ENCODE measurements around the gene ATL1.

Gene ATL1

DNA sequence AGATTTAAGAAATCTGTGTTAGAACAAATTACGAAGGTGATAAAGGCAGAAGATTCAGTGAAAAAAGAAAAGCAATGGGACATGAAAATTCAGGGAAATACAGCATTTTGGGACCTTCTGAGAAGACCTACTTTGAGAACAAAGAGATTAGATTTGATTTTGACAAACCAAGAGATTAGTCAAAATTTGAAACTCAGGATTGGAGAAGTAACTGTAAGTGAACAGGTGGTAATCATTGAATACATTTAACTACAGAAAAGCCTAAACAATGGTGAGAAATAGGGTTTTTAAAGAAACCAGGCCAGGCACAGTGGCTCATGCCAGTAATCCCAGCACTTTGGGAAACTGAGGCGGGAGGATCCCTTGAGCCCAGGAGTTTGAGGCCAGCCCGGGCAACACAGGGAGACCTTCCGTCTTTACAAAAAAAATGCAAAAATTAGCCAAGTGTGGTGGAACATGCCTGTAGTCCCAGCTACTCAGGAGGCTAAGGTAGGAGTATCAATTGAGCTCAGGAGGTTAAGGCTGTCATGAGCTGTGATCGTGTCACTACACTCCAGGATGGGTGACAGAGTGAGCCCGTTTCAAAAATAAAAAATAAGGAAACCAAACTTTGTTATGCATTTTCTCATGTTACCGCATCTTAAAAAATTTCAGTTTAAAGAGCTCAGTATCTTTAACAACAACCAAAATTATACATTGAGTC lies 117.0 kb downstream of the ATL1 start:
- no peak overlapping the region for H3K4me3 ChIP-seq (ENCODE audit: low read length)
- H3K36me3 ChIP-seq (ENCODE audit: insufficient read depth, low read length): no peaks in the 10 kb centered on the region
- no peak overlapping the region for H2AFZ ChIP-seq (ENCODE audit: low read depth, low read length)
- H3K4me1 ChIP-seq (ENCODE audit: insufficient read depth, low read length): no peaks in the 10 kb centered on the region
- no peaks in the 10 kb centered on the region for H3K9me3 ChIP-seq (ENCODE audit: low read length)
- H3K27me3 ChIP-seq (ENCODE audit: insufficient read depth, low read length): no peaks in the 10 kb centered on the region

DNA sequence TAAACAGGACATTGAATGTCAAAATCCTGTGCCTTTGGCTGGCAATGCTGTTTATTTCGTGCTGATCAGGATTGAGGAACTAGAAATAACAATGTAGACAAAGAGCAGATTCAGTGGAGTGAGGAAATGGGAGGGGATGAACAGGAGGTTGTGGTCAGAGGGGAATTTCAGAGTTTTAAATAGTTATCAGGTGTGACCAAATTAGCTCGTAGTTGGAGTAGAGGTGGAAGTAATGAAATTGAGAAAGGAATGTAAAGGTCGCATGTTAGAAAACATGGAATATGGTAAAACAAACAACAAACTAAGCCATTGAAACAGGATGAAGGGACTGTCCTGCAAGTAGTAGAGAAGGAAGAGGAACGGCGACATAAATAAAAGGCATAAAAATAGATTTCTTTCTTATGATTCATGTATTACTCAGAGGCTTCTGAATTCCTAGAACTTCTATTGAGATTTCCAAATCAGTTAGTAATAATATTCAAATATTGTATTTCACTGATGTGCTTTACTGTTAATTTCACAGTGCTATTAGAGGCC lies 117.7 kb downstream of the ATL1 start:
- Histone ChIP-seq H3K4me1 (ENCODE audit: insufficient read depth, low read length) (no peaks in the 10 kb centered on the region), H3K27me3 (ENCODE audit: insufficient read depth, low read length) (no peaks in the 10 kb centered on the region), H3K36me3 (ENCODE audit: insufficient read depth, low read length) (no peaks in the 10 kb centered on the region), H3K4me3 (ENCODE audit: low read length) (no peak overlapping the region), H2AFZ (ENCODE audit: low read depth, low read length) (no peak overlapping the region), H3K9me3 (ENCODE audit: low read length) (no peaks in the 10 kb centered on the region)

DNA sequence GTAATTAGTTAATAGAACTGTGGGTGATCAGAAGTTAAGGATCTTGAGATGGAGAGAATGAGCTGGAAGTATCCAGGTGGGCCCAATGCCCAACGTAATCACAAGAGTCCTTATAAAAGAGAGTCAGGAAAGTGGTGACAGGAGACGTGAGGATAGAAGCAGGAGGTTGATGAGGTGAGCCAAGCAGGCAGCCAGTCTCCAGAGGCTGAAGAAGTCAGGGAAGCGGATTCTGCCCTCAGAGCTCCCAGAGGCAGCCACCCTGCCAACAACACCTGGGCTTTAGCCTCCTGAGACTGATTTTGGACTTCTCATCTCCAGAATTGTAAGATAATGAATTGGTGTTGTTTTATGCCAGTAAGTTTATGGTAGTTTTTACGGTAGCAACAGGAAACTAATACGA lies 118.2 kb downstream of the ATL1 start:
- H3K4me1 ChIP-seq (ENCODE audit: insufficient read depth, low read length): no peaks in the 10 kb centered on the region
- H3K36me3 ChIP-seq (ENCODE audit: insufficient read depth, low read length): no peaks in the 10 kb centered on the region
- H3K9me3 ChIP-seq (ENCODE audit: low read length): no peaks in the 10 kb centered on the region
- H3K4me3 ChIP-seq (ENCODE audit: low read length): no peak overlapping the region
- H3K27me3 ChIP-seq (ENCODE audit: insufficient read depth, low read length): no peaks in the 10 kb centered on the region
- H2AFZ ChIP-seq (ENCODE audit: low read depth, low read length): no peak overlapping the region

DNA sequence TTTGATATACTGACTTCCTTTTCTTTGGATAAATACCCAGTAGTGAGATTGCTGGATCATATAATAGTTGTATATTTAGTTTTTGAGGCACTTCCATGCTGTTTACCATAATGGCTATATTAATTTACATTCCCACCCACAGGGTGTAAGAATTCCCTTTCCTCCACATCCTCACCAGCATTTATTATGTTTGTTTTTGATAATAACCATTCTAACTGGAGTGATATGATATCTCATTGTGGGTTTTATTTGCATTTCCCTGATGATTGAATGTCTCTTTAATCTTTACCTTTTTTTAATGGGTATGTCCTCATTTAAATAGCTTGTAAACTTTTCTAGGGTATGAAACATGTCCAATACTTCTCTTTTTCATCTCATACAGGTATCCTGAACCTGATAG lies 119.7 kb downstream of the ATL1 start:
- Histone ChIP-seq H2AFZ (ENCODE audit: low read depth, low read length) (no peak overlapping the region), H3K4me1 (ENCODE audit: insufficient read depth, low read length) (no peaks in the 10 kb centered on the region), H3K27me3 (ENCODE audit: insufficient read depth, low read length) (no peaks in the 10 kb centered on the region), H3K9me3 (ENCODE audit: low read length) (no peaks in the 10 kb centered on the region), H3K36me3 (ENCODE audit: insufficient read depth, low read length) (no peaks in the 10 kb centered on the region), H3K4me3 (ENCODE audit: low read length) (no peak overlapping the region)
